MM.1S (cell line): ENCODE results near the gene RHOH.

Source experiments
- DNase-seq: peaks from one replicate; pipeline ENCODE4 v3.0.0-alpha.2; 2015
- H2AFZ ChIP-seq: fragments of 300-600 bp; sonication (generic); 2 replicates; pipeline ENCODE4 v1.6.0; 2016; ENCODE audit warnings: antibody characterized with exemption, low read length
- H3F3A ChIP-seq: fragments of 300-600 bp; sonication (generic); 2 replicates; pipeline ENCODE4 v1.6.1; 2016; ENCODE audit warnings: mild to moderate bottlenecking, antibody characterized with exemption, low read length, moderate library complexity, mixed read lengths; ENCODE audit not compliant: insufficient read depth
- H3K27ac ChIP-seq: fragments of 300-600 bp; sonication (generic); 2 replicates; pipeline ENCODE4 v1.5.1; 2016; ENCODE audit warnings: mild to moderate bottlenecking, low read length
- H3K27me3 ChIP-seq: fragments of 300-600 bp; sonication (generic); replicated peaks from 2 replicates; pipeline ENCODE4 v1.6.0; 2016; ENCODE audit warnings: low read length; ENCODE audit not compliant: insufficient read depth
- H3K36me3 ChIP-seq: fragments of 300-600 bp; sonication (generic); replicated peaks from 2 replicates; pipeline ENCODE4 v1.6.1; 2016; ENCODE audit warnings: mild to moderate bottlenecking, low read length, mixed read lengths; ENCODE audit not compliant: insufficient read depth
- H3K4me1 ChIP-seq: fragments of 300-600 bp; sonication (generic); 2 replicates; pipeline ENCODE4 v1.6.1; 2016; ENCODE audit warnings: low read length, mixed read lengths
- H3K4me2 ChIP-seq: fragments of 300-600 bp; sonication (generic); 2 replicates; pipeline ENCODE4 v1.6.0; 2016; ENCODE audit warnings: low read depth, low read length
- H3K4me3 ChIP-seq: fragments of 300-600 bp; sonication (generic); 2 replicates; pipeline ENCODE4 v1.5.1; 2016; ENCODE audit warnings: low read length, mixed read lengths
- H3K79me2 ChIP-seq: fragments of 300-600 bp; sonication (generic); 2 replicates; pipeline ENCODE4 v1.6.1; 2016; ENCODE audit warnings: mixed run types, low read length, mixed read lengths
- H3K9ac ChIP-seq: fragments of 300-600 bp; sonication (generic); 2 replicates; pipeline ENCODE4 v1.6.1; 2016; ENCODE audit warnings: low read length, mixed read lengths
- H3K9me2 ChIP-seq: fragments of 300-600 bp; sonication (generic); replicated peaks from 2 replicates; pipeline ENCODE4 v1.6.1; 2016; ENCODE audit warnings: mild to moderate bottlenecking, low read length, mixed read lengths; ENCODE audit not compliant: insufficient read depth
- H3K9me3 ChIP-seq: fragments of 300-600 bp; sonication (generic); replicated peaks from 2 replicates; pipeline ENCODE4 v1.6.1; 2016; ENCODE audit warnings: mild to moderate bottlenecking, low read length, mixed read lengths; ENCODE audit not compliant: insufficient read depth
- H4K20me1 ChIP-seq: fragments of 300-600 bp; sonication (generic); 2 replicates; pipeline ENCODE4 v1.6.1; 2016; ENCODE audit warnings: mild to moderate bottlenecking, low read length, moderate library complexity, mixed read lengths; ENCODE audit not compliant: insufficient read depth
- EZH2 ChIP-seq: fragments of 300-600 bp; sonication (generic); optimal IDR thresholded peaks from 2 replicates; pipeline ENCODE3; 2017; ENCODE audit warnings: low read depth, mild to moderate bottlenecking, antibody characterized with exemption, low read length, mixed read lengths
- EZH2phosphoT487 ChIP-seq: fragments of 300-600 bp; sonication (generic); IDR thresholded peaks from 2 replicates; pipeline ENCODE4 v1.6.1; 2018; ENCODE audit warnings: antibody characterized with exemption, low read length
- TF ChIP-seq, protein P1 (sequence below): fragments of 300-600 bp; sonication (generic); IDR thresholded peaks from 2 replicates; pipeline ENCODE4 v1.5.1; 2016; ENCODE audit warnings: antibody characterized with exemption, low read length, mixed read lengths

The RHOH gene

DNA sequence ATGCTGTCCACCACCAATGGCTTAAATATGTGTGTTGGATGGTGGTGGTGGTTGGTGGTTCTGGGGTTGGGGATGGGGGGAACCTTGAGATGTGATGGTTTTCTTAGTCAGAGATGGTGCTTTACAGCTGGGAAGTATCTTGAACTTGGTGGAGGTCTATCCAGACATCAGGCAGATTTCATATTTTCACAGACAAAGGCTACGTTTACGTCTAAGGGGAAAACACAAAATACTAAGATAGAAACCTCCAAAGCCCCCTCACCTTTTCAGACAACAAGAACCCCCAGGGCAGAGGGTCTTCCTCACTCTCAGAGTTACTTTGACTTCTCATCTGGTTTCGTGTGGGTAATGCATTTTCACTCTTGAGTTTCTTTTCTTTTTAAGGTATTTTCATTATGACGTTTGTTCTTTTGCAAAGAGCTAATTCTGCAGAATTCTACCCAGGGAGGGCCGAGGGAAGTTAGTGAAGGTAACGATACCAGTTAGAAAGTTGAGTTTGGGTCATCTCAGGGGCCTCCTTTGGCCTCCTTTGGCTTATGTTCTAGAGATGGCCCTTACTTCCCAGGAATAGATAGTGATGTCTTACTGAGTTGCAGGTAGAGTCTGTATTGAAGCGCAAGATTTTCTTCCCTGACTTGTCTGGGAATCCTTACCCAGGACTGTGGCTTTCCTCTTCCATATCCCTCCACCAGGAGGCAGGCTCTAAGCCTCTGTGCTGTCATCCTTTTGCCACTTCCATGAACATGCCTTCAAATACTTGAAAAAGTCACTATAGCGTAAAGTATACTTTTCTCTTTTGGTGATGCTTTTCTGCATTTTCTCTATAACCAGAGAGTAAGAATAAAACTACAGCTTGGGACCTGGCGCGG is 31.9 kb downstream of the RHOH start:
- Histone ChIP-seq H3K27me3 (no peaks in the 10 kb centered on the region), H3K9me2 (no peaks in the 10 kb centered on the region), H4K20me1 (peaks cover 51% of the 10 kb centered on the region), H3F3A (peaks cover 53% of the 10 kb centered on the region), H3K4me3 (no peak overlapping the region), H3K9ac (peak overlapping the region; percentile 26; the same call in 1 of the 2 replicates), H3K4me1 (peaks cover 43% of the 10 kb centered on the region), H3K36me3 (peaks cover 19% of the 10 kb centered on the region), H3K79me2 (peaks cover 99% of the 10 kb centered on the region), H3K4me2 (peak overlapping the region; percentile 64), H3K27ac (peak overlapping the region; percentile 81), H2AFZ (no peak overlapping the region), H3K9me3 (no peaks in the 10 kb centered on the region)
- TF ChIP-seq EZH2, result no peak
- TF ChIP-seq, protein P1, sequence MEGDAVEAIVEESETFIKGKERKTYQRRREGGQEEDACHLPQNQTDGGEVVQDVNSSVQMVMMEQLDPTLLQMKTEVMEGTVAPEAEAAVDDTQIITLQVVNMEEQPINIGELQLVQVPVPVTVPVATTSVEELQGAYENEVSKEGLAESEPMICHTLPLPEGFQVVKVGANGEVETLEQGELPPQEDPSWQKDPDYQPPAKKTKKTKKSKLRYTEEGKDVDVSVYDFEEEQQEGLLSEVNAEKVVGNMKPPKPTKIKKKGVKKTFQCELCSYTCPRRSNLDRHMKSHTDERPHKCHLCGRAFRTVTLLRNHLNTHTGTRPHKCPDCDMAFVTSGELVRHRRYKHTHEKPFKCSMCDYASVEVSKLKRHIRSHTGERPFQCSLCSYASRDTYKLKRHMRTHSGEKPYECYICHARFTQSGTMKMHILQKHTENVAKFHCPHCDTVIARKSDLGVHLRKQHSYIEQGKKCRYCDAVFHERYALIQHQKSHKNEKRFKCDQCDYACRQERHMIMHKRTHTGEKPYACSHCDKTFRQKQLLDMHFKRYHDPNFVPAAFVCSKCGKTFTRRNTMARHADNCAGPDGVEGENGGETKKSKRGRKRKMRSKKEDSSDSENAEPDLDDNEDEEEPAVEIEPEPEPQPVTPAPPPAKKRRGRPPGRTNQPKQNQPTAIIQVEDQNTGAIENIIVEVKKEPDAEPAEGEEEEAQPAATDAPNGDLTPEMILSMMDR, result peak; percentile 53
- DNase-seq, result peak; percentile 55

- peaks cover 31% of the 10 kb centered on the region for H3F3A ChIP-seq
- DNase-seq, result no peak
- no peaks in the 10 kb centered on the region for H3K27me3 ChIP-seq
- H3K9me2 ChIP-seq, result no peaks in the 10 kb centered on the region
- H3K4me1 ChIP-seq, result peaks cover 33% of the 10 kb centered on the region
- no peaks in the 10 kb centered on the region for H3K36me3 ChIP-seq
- H2AFZ ChIP-seq, result no peak overlapping the region
- peaks cover 100% of the 10 kb centered on the region for H3K79me2 ChIP-seq
- no peaks in the 10 kb centered on the region for H3K9me3 ChIP-seq
- H3K27ac ChIP-seq, result no peak overlapping the region
- no peak overlapping the region for H3K4me2 ChIP-seq
- TF ChIP-seq, protein P1, result no peak
- TF ChIP-seq EZH2 (no peak), EZH2phosphoT487 (no peak)
- H3K4me3 ChIP-seq, result no peak overlapping the region
- H3K9ac ChIP-seq, result no peak overlapping the region
- peaks cover 71% of the 10 kb centered on the region for H4K20me1 ChIP-seq
Observed at GRCh38 chr4:40231316-40231863, 34.6 kb downstream of the RHOH start.

DNA sequence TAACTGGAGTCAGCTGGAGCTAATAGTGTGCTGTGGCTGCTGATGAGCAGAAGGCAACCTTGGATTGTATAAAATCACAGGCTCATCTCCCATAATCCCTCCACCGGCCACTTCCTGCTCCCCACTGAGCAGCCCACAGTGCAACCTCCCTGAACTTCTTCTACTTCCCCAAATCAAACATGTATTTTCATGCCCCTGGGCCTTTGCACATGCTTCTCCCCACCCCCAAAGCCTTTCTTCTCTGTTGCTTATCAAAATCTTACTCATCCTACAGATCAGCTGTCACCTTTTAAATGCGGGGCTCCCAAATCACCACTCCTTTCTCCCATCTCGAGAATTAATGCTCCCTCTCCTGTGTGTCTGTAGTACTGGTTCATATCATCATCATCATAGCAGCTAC is 35.8 kb downstream of the RHOH start:
- Histone ChIP-seq H3F3A (peaks cover 20% of the 10 kb centered on the region), H3K4me1 (peaks cover 25% of the 10 kb centered on the region), H3K9ac (no peak overlapping the region), H3K4me3 (no peak overlapping the region), H3K36me3 (no peaks in the 10 kb centered on the region), H4K20me1 (peaks cover 82% of the 10 kb centered on the region), H2AFZ (no peak overlapping the region), H3K9me2 (no peaks in the 10 kb centered on the region), H3K79me2 (peaks cover 100% of the 10 kb centered on the region), H3K27me3 (no peaks in the 10 kb centered on the region), H3K27ac (no peak overlapping the region), H3K9me3 (no peaks in the 10 kb centered on the region), H3K4me2 (no peak overlapping the region)
- TF ChIP-seq EZH2phosphoT487 (no peak), EZH2 (no peak)
- TF ChIP-seq, protein P1, result no peak
- no peak for DNase-seq
